Measurements from ENCODE around the gene CPN2. TPM values are rescaled to one million over a fixed set of nuclear protein-coding genes. Genes with fewer than 3 reads are reported as not detected.

The CPN2 gene
- total RNA-seq, 1 donor from 2014 or later = not detected

GRCh38 chr3:194342861-194343560, 8.1 kb downstream of the CPN2 start:
- FAIRE-seq (no peak), DNase-seq (ENCODE audit: low read depth) (no peak)
- no peak overlapping the region for H3K4me3 ChIP-seq (ENCODE audit: low read depth, low read length)
- H3K27me3 ChIP-seq (ENCODE audit: control insufficient read depth, insufficient read depth, low read length) = peaks cover 12% of the 10 kb centered on the region
- no peak for TF ChIP-seq CTCF (IDR thresholded peaks at IDR 0.05; ENCODE audit: insufficient read depth, low read length, severe bottlenecking)
- H3K36me3 ChIP-seq (ENCODE audit: control insufficient read depth, insufficient read depth, low read length) = no peaks in the 10 kb centered on the region

- FAIRE-seq (no peak), DNase-seq (ENCODE audit: low read depth) (no peak)
- Histone ChIP-seq H3K27me3 (ENCODE audit: control insufficient read depth, insufficient read depth, low read length) (peaks cover 7% of the 10 kb centered on the region), H3K4me3 (ENCODE audit: low read depth, low read length) (no peak overlapping the region), H3K36me3 (ENCODE audit: control insufficient read depth, insufficient read depth, low read length) (no peaks in the 10 kb centered on the region)
- TF ChIP-seq CTCF (IDR thresholded peaks at IDR 0.05; ENCODE audit: insufficient read depth, low read length, severe bottlenecking) = no peak
Observed at GRCh38 chr3:194340757-194341400, 10.2 kb downstream of the CPN2 start.

- Histone ChIP-seq H3K27me3 (ENCODE audit: control insufficient read depth, insufficient read depth, low read length) (peaks cover 7% of the 10 kb centered on the region), H3K36me3 (ENCODE audit: control insufficient read depth, insufficient read depth, low read length) (no peaks in the 10 kb centered on the region), H3K4me3 (ENCODE audit: low read depth, low read length) (no peak overlapping the region)
- FAIRE-seq = no peak
- TF ChIP-seq CTCF (IDR thresholded peaks at IDR 0.05; ENCODE audit: insufficient read depth, low read length, severe bottlenecking) = no peak
- no peak for DNase-seq (ENCODE audit: low read depth)
Observed at GRCh38 chr3:194339840-194340239, 11.3 kb downstream of the CPN2 start.

- Histone ChIP-seq H3K27me3 (ENCODE audit: control insufficient read depth, insufficient read depth, low read length) (peaks cover 7% of the 10 kb centered on the region), H3K4me3 (ENCODE audit: low read depth, low read length) (no peak overlapping the region), H3K36me3 (ENCODE audit: control insufficient read depth, insufficient read depth, low read length) (no peaks in the 10 kb centered on the region)
- DNase-seq (ENCODE audit: low read depth) (no peak), FAIRE-seq (no peak)
- peak; percentile 27 for TF ChIP-seq CTCF (IDR thresholded peaks at IDR 0.05; ENCODE audit: insufficient read depth, low read length, severe bottlenecking)
Observed at GRCh38 chr3:194339356-194339755, 11.8 kb downstream of the CPN2 start.

- DNase-seq (ENCODE audit: low read depth) (no peak), FAIRE-seq (no peak)
- H3K27me3 ChIP-seq (ENCODE audit: control insufficient read depth, insufficient read depth, low read length) = peaks cover 7% of the 10 kb centered on the region
- no peaks in the 10 kb centered on the region for H3K36me3 ChIP-seq (ENCODE audit: control insufficient read depth, insufficient read depth, low read length)
- TF ChIP-seq CTCF (IDR thresholded peaks at IDR 0.05; ENCODE audit: insufficient read depth, low read length, severe bottlenecking) = no peak
- H3K4me3 ChIP-seq (ENCODE audit: low read depth, low read length) = no peak overlapping the region
Observed at GRCh38 chr3:194337965-194338753, 13.0 kb downstream of the CPN2 start.
